Midbrain (tissue), 1 donor: ENCODE measurements around the gene SOD1.
"Not testable (repeated sequence)": the region's sequence is repeated elsewhere in the genome, so short reads cannot be mapped to it uniquely, and the experiment has no call there.

Experiments used
- DNase-seq: peaks from one replicate; lab custom pipeline; 2025; lab: John Stamatoyannopoulos, UW

Gene SOD1

DNA sequence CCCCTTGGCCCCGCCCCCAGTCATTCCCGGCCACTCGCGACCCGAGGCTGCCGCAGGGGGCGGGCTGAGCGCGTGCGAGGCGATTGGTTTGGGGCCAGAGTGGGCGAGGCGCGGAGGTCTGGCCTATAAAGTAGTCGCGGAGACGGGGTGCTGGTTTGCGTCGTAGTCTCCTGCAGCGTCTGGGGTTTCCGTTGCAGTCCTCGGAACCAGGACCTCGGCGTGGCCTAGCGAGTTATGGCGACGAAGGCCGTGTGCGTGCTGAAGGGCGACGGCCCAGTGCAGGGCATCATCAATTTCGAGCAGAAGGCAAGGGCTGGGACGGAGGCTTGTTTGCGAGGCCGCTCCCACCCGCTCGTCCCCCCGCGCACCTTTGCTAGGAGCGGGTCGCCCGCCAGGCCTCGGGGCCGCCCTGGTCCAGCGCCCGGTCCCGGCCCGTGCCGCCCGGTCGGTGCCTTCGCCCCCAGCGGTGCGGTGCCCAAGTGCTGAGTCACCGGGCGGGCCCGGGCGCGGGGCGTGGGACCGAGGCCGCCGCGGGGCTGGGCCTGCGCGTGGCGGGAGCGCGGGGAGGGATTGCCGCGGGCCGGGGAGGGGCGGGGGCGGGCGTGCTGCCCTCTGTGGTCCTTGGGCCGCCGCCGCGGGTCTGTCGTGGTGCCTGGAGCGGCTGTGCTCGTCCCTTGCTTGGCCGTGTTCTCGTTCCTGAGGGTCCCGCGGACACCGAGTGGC is at the start of gene SOD1:
SOD1 (plus strand) TSS at position 158 of the 723 bp plus-strand sequence; CDS start at position 235, 77 bp downstream.
- DNase-seq: peak; percentile 98

DNA sequence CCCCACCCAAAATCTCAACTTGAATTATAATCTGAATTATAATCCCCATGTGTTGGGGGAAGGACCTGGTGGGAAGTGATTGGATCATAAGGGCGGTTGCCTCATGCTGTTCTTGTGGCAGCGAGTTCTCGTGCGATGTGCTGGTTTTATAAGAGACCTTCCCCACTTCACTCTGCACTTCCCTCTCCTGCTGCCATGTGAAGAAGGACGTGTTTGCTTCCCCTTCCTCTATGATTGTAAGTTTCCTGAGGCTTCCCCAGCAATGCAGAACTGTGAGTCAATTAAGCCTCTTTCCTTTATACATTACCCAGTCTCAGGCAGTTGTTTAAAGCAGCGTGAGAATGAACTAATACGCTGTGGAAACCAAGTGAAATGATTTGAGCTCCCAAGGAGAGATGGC is 48.0 kb upstream of the SOD1 start:
- no peak for DNase-seq

DNA sequence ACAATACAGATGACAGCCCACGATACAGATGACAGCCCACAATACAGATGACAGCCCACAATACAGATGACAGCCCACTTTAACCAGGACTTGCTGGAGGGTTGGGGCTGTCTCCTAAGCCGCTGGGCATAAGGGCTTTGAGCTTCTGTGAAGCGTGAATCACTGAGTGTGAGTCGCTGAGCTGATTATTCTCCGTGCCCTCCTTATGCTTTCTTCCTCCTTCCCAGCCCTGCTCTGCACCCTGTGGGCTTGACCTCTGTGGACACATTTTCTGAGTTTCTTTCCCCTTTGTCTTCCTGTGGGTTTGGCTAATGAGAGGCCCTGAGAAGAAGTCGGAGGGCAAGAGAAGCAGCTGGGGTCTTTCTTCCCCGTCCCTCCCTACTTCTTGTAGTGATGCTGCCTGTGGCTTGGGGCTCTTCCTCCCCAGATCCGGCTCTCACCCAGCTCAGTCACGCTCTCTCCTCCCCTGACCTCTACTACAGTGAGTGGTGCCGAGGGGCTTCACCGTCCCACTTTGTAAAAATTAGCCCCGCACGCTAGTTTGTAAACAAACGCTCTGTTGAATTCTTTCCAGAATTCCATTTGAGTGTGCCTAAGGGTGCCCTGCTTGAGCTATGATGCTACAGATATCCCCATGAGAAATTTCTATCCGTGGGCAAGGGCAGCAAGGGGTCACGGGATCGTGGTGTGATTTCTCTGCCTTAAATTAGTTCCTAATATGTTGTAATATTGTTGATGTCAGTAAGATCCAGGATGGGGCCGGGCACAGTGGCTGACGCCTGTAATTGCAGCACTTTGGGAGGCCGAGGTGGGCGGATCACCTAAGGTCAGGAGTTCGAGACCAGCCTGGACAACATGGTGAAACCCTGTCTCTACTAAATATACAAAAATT is 46.4 kb upstream of the SOD1 start:
- no peak for DNase-seq

DNA sequence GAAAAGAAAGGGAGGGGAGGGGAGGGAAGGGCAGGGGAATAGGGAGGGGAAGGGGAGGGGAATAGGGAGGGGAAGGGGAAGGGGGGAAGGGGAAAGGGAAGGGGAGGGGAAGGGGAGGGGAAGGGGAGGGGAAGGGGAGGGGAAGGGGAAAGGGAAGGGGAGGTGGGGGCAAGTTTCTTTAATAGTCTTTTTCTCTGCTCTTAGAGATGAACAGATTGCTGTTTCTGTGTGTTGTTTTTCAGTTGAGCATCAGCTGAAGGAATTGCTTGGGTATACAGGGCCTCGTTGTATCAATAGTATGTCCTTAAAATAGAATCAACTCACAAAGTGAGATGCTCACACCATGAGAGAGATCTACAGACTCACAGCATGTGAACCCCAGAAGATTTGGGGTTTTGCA is 44.8 kb upstream of the SOD1 start:
- no peak for DNase-seq

DNA sequence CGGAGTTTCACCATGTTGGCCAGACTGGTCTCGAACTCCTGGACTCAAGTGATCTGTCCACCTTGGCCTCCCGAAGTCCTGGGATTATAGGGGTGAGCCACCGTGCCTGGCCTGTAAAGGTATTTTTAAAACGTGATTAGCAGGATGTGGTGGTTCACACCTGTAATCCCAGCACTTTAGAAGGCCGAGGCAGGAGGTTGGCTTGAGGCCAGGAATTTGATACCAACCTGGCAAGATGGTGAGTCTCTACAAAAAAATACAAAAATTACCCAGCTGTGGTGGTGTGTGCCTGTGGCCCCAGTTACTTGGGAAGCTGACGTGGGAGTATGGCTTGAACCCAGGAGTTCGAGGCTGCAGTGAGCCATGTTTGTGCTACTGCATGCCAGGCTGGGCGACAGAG is 43.3 kb upstream of the SOD1 start:
- DNase-seq: no peak

DNA sequence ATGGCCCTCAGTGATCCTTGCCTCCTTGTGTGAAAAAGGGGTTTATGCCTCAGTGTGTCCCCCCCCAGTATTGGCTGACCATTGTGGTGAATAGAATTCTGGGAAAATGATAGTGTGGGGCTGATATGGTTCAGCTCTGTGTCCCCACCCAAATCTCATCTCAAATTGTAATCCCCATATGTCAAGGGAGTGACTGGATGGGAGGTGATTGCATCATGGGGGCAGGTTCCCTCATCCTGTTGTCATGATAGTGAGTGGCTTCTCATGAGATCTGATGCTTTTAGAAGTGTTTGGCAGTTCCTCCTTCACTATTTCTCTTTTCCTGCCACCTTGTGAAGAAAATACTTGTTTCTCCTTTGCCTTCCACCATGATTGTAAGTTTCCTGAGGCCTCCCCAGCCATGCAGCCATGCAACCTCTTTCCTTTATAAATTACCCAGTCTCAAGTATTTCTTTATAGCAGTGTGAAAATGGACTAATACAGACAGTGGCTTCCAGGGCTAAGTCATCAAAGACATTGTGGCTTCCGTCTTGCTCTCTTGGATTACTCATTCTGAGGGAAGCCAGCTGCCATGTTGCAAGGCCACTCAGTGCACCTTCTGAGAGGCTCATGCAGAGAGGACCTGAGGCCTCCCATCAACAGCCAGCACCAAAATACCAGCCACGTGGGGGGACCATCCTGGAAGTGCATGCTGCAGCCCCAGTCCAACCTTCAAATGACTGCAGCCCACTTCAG is 40.6 kb upstream of the SOD1 start:
- no peak for DNase-seq

DNA sequence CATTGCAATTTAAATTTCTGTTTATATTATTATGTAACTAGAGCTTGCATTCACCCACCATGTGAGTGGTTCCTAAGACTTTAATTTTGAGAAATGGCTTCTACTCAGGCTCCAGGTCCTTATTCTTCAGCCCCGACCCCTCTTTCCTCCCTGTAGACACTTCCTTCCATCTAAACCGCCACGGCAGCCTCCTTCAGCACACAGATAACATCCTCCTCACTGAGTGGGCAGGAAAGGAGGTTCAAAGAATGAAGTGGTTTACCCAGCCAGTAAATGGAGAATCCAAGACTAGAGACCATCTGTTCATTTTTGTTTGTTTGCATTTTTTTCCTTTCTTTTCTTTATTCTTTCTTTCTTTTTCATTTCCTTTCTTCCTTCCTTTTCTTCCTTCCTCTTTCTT is 37.1 kb upstream of the SOD1 start:
- DNase-seq: no peak

DNA sequence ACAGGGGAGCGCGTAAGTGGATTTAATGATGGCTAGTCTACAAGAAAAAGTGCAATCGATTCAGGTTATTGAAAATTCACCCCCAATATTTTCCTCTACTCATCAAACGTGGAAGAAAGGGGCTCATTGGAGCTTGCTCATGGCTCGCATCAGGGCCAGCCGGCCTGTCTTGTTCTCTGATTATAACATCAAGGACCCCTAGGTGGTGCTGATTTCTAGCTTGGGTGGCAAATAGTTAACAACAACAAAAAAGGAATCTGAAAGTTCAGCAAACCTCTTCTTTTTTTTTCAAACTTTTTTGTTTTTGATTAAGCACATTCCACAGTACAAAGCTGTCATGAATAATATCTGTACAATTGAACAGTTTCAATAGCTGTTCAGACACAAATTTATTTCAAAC is 35.8 kb upstream of the SOD1 start:
- no peak for DNase-seq

DNA sequence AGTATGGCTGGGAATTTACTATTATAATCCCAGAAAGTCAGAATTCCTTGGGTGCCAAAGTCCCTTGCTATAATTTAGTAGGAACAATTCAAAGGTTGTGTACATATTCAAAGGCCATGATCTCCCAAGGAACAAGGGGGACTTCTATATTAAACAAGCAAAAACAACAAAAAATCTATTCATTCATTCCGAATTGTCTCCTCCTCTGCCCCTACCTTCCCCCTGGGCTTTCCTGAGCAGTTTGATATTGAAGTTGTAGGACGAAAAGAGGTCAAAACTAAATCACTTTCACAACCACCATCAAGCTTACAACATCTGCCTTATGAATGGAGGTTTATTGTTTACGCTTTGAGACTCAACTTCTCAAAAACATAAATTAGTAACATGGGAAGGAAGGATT is 35.3 kb upstream of the SOD1 start:
- DNase-seq: no peak

DNA sequence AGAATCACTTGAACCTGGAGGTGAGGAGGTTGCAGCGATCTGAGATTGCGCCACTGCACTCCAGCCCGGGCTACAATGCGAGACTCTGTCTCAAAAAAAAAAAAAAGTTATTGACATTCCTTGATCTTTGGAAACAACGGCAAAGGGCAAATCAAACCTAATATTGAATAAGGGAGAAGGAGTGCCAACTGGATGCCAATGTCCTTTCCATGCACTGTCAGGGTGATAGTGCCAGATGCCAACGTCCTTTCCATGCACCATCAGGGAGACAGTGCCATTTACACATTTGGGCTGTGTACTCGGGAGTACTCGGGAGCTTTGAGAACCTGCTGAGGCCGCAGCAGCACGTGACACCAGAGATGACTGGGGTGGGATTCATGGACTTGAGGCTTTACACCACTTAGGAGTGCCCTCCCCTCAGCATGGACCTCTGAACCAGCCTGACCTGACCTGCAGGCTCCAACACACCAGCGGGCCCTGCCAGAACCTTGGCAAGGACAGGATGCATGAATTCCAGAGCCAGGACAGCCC is 34.5 kb upstream of the SOD1 start:
- no peak for DNase-seq

DNA sequence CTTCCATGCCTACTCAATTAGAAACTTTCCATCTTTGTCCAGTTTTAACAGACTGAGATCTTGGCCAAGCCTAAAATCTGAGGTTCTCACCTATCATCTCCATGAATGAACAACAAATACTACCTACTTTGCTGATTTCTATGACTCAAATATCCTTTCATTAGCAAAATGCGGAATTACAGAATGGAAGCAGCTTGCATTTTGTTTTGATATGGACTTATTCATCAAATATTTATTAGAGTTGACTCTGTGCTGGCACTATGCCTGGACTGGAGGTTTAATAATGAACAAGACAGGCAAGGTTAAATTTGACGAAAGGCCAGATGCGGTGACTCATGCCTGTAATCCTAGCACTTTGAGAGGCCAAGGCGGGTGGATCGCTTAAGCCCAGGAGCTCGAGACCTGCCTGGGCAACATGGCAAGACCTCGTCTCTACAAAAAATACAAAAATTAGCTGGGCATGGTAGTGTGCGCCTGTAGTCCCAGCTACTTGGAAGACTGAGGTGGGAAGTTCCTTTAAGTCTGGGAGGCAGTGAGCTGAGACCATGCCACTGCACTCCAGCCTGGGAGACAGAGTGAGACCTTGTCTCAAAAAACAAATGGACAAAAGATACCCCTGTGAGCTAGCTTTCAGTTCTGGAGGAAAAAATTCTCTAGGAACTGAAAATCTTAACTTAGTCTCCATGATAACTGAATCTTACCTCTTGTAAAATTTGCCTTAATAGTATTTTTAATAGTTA is 29.4 kb upstream of the SOD1 start:
- no peak for DNase-seq

DNA sequence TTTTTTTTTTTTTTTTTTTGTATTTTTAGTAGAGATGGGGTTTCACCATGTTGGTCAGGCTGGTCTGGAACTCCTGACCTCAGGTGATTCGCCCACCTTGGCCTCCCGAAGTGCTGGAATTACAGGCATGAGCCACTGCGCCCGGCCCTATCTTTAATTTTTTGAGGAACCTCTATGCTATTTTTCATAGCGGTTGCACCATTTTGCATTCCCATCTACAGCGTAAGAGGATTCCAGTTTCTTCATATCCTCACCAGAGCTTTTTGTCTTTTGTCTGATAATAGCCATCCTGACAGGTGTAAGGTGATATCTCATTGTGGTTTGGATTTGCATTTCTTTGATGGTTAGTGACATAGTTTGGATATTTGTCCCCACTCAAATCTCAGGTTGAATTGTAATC is 27.6 kb upstream of the SOD1 start:
- not testable (repeated sequence) for DNase-seq

DNA sequence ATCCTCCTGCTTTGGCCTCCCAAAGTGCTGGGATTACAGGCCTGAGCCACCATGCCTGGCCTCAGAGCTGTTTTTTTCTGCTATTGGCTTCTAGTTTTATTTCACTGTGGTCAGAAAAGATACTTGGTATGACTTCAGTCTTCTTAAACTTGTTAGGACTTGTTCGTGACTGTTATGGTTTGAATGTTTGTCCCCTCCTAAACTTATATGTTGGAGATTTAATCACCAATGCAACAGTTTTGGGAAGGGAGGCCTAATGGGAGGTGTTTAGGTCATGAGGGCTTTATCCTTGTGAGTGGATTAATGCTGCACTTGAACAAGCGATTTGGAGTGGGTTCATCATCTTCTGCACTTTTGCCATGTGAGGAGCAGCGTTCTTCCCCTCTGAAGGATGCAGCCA is 24.5 kb upstream of the SOD1 start:
- no peak for DNase-seq

DNA sequence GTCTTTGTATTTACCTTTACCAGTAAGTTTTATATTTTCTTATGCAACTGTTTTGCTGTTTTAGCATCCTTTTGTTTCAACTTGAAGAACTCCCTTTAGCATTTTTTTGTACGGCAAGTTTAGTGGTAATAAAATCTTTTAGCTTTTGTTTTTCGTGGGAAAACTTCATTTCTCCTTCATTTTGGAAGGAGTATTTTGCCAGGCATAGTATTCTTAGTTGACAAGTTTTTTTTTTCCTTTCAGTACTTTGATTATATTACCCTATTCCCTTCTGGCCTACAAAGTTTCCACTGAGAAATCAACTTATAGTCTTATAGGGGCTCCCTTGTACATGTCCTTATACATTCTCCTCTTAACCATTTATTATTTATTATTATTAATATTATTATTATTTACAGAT is 22.6 kb upstream of the SOD1 start:
- DNase-seq: no peak

DNA sequence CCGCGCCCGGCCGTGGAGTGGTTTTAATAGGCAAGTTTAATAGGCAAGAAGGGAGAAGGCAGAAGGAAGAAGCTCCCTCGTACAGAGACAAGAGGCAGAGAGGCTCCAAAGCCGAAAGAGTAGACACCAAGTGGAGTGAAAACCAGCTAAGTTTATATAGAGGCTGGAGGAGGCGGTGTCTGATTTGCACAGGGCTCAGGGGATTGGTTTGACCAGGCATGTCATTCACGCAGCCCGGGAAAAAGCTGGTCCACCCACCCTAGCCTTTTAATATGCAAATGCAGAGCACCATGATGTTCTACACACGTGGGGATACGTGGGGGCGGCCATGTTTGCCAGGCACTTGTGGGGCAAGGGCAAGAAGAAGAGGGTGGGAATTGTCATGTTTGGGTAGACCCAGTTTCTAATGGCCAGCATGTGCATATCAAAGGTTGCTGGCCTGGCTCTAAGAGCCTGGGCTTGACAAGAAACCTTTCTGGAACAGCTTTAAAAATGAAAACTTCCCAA is 18.0 kb upstream of the SOD1 start:
- DNase-seq: no peak

DNA sequence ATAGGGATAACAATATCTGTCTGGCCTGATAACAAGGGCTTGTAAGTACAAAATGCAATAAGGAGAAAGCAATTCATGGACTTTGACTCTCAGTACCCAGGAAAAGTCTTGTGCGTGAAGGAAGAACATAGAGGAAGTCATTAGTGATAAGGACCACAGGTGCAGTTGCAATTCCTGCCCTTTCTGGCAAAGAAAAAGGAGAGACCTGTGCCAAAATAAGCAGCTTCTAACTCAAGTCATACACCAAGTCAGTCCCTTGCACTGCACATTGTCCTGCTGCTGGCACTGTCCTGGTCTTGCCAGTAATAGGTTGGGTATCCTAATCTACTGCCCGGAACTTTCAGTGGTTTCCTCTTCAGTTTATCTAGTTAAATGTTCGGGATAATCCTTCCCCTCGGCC is 14.8 kb upstream of the SOD1 start:
- no peak for DNase-seq

DNA sequence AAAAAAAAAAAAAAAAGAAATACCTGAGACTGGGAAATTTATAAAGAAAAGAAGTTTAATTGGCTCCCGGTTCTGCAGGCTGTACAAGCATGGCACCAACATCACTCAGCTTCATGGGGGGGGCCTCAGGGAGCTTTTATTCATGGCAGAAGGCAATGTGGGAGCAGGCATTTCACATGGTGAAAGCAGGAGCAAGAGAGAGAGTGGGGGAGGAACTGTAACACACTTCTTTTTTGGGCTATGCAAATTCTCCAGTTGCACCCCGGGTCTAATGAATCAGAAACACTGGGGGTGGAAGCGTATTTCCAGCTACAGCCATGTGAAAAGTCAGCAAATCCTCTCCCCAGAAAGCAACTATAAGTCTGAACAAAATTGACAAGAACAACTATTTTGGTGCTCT is 11.8 kb upstream of the SOD1 start:
- no peak for DNase-seq

DNA sequence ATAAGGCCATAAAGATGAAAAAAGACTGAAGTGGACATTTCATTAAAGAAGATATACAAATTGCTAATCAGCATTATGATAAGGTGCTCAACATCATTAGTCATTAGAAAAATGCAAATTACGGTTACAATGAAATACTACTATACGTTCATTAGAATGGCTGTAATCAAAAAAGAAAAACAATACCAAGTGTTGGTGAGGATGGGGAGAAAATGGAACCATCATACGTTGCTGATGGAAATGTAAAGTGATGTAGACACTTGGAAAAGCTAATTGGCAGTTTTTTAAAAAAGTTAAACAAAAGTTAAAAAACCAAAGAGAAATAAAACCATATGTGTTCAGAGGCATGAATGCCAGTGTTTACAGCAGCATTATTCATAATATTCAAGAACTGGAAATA is 8.6 kb upstream of the SOD1 start:
- DNase-seq: no peak

DNA sequence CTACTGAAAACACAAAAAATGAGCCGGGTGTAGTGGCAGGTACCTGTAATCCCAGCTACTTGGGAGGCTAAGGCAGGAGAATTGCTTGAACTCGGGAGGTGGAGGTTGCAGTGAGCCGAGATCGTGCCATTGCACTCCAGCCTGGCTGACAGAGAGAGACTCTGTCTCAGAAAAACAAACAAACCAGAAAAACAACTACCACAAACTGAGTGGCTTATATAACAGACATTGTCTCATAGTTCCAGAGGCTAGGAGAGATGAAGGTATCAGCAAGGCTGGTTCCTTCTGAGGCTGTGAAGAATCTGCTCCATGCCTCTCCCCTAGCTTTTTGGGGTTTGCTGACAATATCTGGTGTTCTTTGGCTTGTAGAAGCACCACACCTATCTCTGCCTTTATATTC is 8.0 kb upstream of the SOD1 start:
- DNase-seq: not testable (repeated sequence)

DNA sequence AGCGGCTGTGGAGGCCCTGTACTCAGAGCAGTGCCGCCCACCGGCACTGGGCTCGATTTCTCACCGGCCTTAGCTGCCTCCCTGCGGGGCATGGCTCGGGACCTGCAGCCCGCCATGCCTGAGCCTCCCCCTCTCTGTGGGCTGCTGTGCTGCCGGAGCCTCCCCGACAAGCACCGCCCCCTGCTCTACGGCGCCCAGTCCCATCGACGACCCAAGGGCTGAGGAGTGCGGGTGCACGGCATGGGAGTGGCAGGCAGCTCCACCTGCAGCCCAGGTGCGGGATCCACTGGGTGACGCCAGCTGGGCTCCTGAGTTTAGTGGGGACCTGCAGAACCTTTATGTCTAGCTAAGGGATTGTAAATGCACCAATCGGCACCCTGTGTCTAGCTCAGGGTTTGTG is 5.2 kb upstream of the SOD1 start:
- DNase-seq: no peak

DNA sequence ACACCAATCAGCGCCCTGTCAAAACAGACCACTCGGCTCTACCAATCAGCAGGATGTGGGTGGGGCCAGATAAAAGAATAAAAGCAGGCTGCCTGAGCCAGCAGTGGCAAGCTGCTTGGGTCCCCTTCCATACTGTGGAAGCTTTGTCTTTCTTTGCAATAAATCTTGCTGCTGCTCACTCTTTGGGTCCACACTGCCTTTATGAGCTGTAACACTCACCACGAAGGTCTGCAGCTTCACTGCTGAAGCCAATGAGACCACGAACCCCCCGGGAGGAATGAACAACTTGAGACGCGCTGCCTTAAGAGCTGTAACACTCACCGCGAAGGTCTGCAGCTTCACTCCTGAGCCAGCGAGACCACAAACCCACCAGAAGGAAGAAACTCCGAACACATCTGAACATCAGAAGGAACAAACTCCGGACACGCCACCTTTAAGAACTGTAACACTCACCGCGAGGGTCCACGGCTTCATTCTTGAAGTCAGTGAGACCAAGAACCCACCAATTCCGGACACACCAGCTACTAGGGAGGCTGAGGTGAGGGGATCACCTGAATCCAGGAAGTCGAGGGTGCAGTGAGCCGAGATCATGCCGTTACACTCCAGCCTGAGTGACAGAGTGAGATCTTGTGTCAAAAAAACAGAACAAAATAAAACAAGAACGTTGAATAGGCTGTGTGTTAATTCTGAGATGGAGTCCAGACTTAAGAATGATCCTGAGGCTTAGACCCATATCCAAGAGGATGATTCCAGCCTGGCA is 4.5 kb upstream of the SOD1 start:
- not testable (repeated sequence) for DNase-seq
